ENCODE results near the gene VLDLR.

GRCh38 chr9:2608276-2608675 lies 13.3 kb upstream of the VLDLR start:
- TF ChIP-seq CTCF (conservative IDR thresholded peaks at IDR 0.05) = no peak
- TF ChIP-seq ZFX (IDR thresholded peaks at IDR 0.05) = no peak
